ENCODE results near the gene HOXD13.
A peak's percentile ranks its signal among the peaks of the same experiment; 100 is the strongest.

HOXD13 gene

GRCh38 chr2:176076796-176077195 is 15.7 kb upstream of the HOXD13 start:
- Histone ChIP-seq H3K4ac (ENCODE audit: low read depth, low read length) (no peak overlapping the region), H3K27ac (ENCODE audit: low read depth, low read length) (no peak overlapping the region), H3K36me3 (ENCODE audit: control insufficient read depth in 1 of 2, insufficient read depth in 2 of 2, low read length in 2 of 2) (no peaks in the 10 kb centered on the region), H2BK5ac (ENCODE audit: low read depth, low read length, poor library complexity) (no peak overlapping the region), H3K23ac (ENCODE audit: low read length) (no peak overlapping the region), H3K9me3 (ENCODE audit: insufficient read depth, low read depth, low read length) (peaks cover 14% of the 10 kb centered on the region), H3K27me3 (ENCODE audit: insufficient read depth, low read length) (peaks cover 72% of the 10 kb centered on the region), H3K18ac (ENCODE audit: low read length) (no peak overlapping the region), H4K91ac (ENCODE audit: low read depth, low read length) (no peak overlapping the region), H4K8ac (ENCODE audit: low read depth, low read length) (no peak overlapping the region), H4K12ac (ENCODE audit: low read depth, low read length) (no peak overlapping the region), H2BK120ac (ENCODE audit: insufficient read depth, low read length, poor library complexity) (no peak overlapping the region), H2AFZ (ENCODE audit: insufficient read depth, low read length, poor library complexity) (no peak overlapping the region), H3K9ac (ENCODE audit: low read length) (no peak overlapping the region), H3K79me2 (ENCODE audit: control insufficient read depth, insufficient read depth, low read length, poor library complexity) (no peaks in the 10 kb centered on the region), H3K4me2 (ENCODE audit: low read length) (no peak overlapping the region), H2AK5ac (ENCODE audit: low read length) (no peak overlapping the region), H3K79me1 (ENCODE audit: low read length) (peaks cover 1% of the 10 kb centered on the region), H3K4me1 (ENCODE audit: control insufficient read depth in 1 of 2, insufficient read depth in 2 of 2, low read length in 2 of 2) (peaks cover 10 to 13% of the 10 kb centered on the region in 2 experiments), H3K14ac (ENCODE audit: low read length) (no peak overlapping the region), H2BK12ac (ENCODE audit: low read length) (no peak overlapping the region), H3K4me3 (ENCODE audit: low read depth, low read length) (no peak overlapping the region)
- DNase-seq, result no peak
- WGBS (ENCODE audit: extremely low coverage, insufficient coverage, insufficient read length), result no CpG with 5 or more reads among the region's 2 CpGs

GRCh38 chr2:176078541-176079284 is 13.8 kb upstream of the HOXD13 start:
- Histone ChIP-seq H3K27ac (ENCODE audit: low read depth, low read length) (no peak overlapping the region), H2AFZ (ENCODE audit: insufficient read depth, low read length, poor library complexity) (no peak overlapping the region), H3K4ac (ENCODE audit: low read depth, low read length) (no peak overlapping the region), H4K91ac (ENCODE audit: low read depth, low read length) (no peak overlapping the region), H2AK5ac (ENCODE audit: low read length) (no peak overlapping the region), H3K9ac (ENCODE audit: low read length) (no peak overlapping the region), H3K4me3 (ENCODE audit: low read depth, low read length) (no peak overlapping the region), H2BK120ac (ENCODE audit: insufficient read depth, low read length, poor library complexity) (no peak overlapping the region), H3K79me2 (ENCODE audit: control insufficient read depth, insufficient read depth, low read length, poor library complexity) (no peaks in the 10 kb centered on the region), H4K8ac (ENCODE audit: low read depth, low read length) (no peak overlapping the region), H3K14ac (ENCODE audit: low read length) (no peak overlapping the region), H3K9me3 (ENCODE audit: insufficient read depth, low read depth, low read length) (peaks cover 12% of the 10 kb centered on the region), H3K79me1 (ENCODE audit: low read length) (peaks cover 1% of the 10 kb centered on the region), H3K27me3 (ENCODE audit: insufficient read depth, low read length) (peaks cover 73% of the 10 kb centered on the region), H3K4me2 (ENCODE audit: low read length) (peak overlapping the region; percentile 59), H3K23ac (ENCODE audit: low read length) (no peak overlapping the region), H3K4me1 (ENCODE audit: control insufficient read depth in 1 of 2, insufficient read depth in 2 of 2, low read length in 2 of 2) (peaks cover 20% of the 10 kb centered on the region in 2 experiments), H3K18ac (ENCODE audit: low read length) (no peak overlapping the region), H4K12ac (ENCODE audit: low read depth, low read length) (no peak overlapping the region), H2BK5ac (ENCODE audit: low read depth, low read length, poor library complexity) (no peak overlapping the region), H2BK12ac (ENCODE audit: low read length) (no peak overlapping the region), H3K36me3 (ENCODE audit: control insufficient read depth in 1 of 2, insufficient read depth in 2 of 2, low read length in 2 of 2) (no peaks in the 10 kb centered on the region)
- no peak for DNase-seq
- WGBS (ENCODE audit: extremely low coverage, insufficient coverage, insufficient read length), result no CpG with 5 or more reads among the region's 25 CpGs

- Histone ChIP-seq H2BK5ac (ENCODE audit: low read depth, low read length, poor library complexity) (no peak overlapping the region), H3K23ac (ENCODE audit: low read length) (no peak overlapping the region), H3K4me2 (ENCODE audit: low read length) (peak overlapping the region; percentile 59), H2AK5ac (ENCODE audit: low read length) (no peak overlapping the region), H3K27me3 (ENCODE audit: insufficient read depth, low read length) (peaks cover 76% of the 10 kb centered on the region), H3K9ac (ENCODE audit: low read length) (no peak overlapping the region), H3K4me3 (ENCODE audit: low read depth, low read length) (peak overlapping the region; percentile 49), H4K12ac (ENCODE audit: low read depth, low read length) (no peak overlapping the region), H2BK120ac (ENCODE audit: insufficient read depth, low read length, poor library complexity) (no peak overlapping the region), H3K4me1 (ENCODE audit: control insufficient read depth in 1 of 2, insufficient read depth in 2 of 2, low read length in 2 of 2) (peaks cover 20% of the 10 kb centered on the region in 2 experiments), H4K8ac (ENCODE audit: low read depth, low read length) (no peak overlapping the region), H2AFZ (ENCODE audit: insufficient read depth, low read length, poor library complexity) (peak overlapping the region; percentile 75), H4K91ac (ENCODE audit: low read depth, low read length) (no peak overlapping the region), H3K36me3 (ENCODE audit: control insufficient read depth in 1 of 2, insufficient read depth in 2 of 2, low read length in 2 of 2) (no peaks in the 10 kb centered on the region), H3K4ac (ENCODE audit: low read depth, low read length) (no peak overlapping the region), H3K27ac (ENCODE audit: low read depth, low read length) (no peak overlapping the region), H3K18ac (ENCODE audit: low read length) (no peak overlapping the region), H3K9me3 (ENCODE audit: insufficient read depth, low read depth, low read length) (peaks cover 12% of the 10 kb centered on the region), H3K79me2 (ENCODE audit: control insufficient read depth, insufficient read depth, low read length, poor library complexity) (no peaks in the 10 kb centered on the region), H3K14ac (ENCODE audit: low read length) (no peak overlapping the region), H2BK12ac (ENCODE audit: low read length) (no peak overlapping the region), H3K79me1 (ENCODE audit: low read length) (peaks cover 1% of the 10 kb centered on the region)
- DNase-seq, result no peak
- WGBS (ENCODE audit: extremely low coverage, insufficient coverage, insufficient read length), result no CpG with 5 or more reads among the region's 30 CpGs
Observed at GRCh38 chr2:176079285-176079830, 13.2 kb upstream of the HOXD13 start.

- no peak overlapping the region for H3K4ac ChIP-seq (ENCODE audit: low read depth, low read length)
- no peak overlapping the region for H2BK12ac ChIP-seq (ENCODE audit: low read length)
- peak overlapping the region; percentile 67 for H3K4me3 ChIP-seq (ENCODE audit: low read depth, low read length)
- H3K4me1 ChIP-seq (ENCODE audit: control insufficient read depth in 1 of 2, insufficient read depth in 2 of 2, low read length in 2 of 2), result peaks cover 20% of the 10 kb centered on the region in 2 experiments
- H3K27me3 ChIP-seq (ENCODE audit: insufficient read depth, low read length), result peaks cover 76% of the 10 kb centered on the region
- no CpG with 5 or more reads among the region's 86 CpGs for WGBS (ENCODE audit: extremely low coverage, insufficient coverage, insufficient read length)
- H3K79me2 ChIP-seq (ENCODE audit: control insufficient read depth, insufficient read depth, low read length, poor library complexity), result no peaks in the 10 kb centered on the region
- no peak overlapping the region for H3K23ac ChIP-seq (ENCODE audit: low read length)
- H3K4me2 ChIP-seq (ENCODE audit: low read length), result peak overlapping the region; percentile 59
- peak; percentile 45 to 63 for DNase-seq
- H3K79me1 ChIP-seq (ENCODE audit: low read length), result peaks cover 1% of the 10 kb centered on the region
- no peaks in the 10 kb centered on the region for H3K36me3 ChIP-seq (ENCODE audit: control insufficient read depth in 1 of 2, insufficient read depth in 2 of 2, low read length in 2 of 2)
- peak overlapping the region; percentile 88 for H2AFZ ChIP-seq (ENCODE audit: insufficient read depth, low read length, poor library complexity)
- peak overlapping the region; percentile 44 for H3K14ac ChIP-seq (ENCODE audit: low read length)
- no peak overlapping the region for H2BK120ac ChIP-seq (ENCODE audit: insufficient read depth, low read length, poor library complexity)
- no peak overlapping the region for H3K18ac ChIP-seq (ENCODE audit: low read length)
- no peak overlapping the region for H4K91ac ChIP-seq (ENCODE audit: low read depth, low read length)
- H2AK5ac ChIP-seq (ENCODE audit: low read length), result no peak overlapping the region
- H2BK5ac ChIP-seq (ENCODE audit: low read depth, low read length, poor library complexity), result no peak overlapping the region
- no peak overlapping the region for H4K12ac ChIP-seq (ENCODE audit: low read depth, low read length)
- peak overlapping the region; percentile 43 for H4K8ac ChIP-seq (ENCODE audit: low read depth, low read length)
- H3K27ac ChIP-seq (ENCODE audit: low read depth, low read length), result no peak overlapping the region
- H3K9me3 ChIP-seq (ENCODE audit: insufficient read depth, low read depth, low read length), result peaks cover 12% of the 10 kb centered on the region
- H3K9ac ChIP-seq (ENCODE audit: low read length), result no peak overlapping the region
Observed at GRCh38 chr2:176079831-176080539, 12.5 kb upstream of the HOXD13 start.
